ENCODE measurements around the gene CAPN1. TPM values are rescaled to one million over a fixed set of nuclear protein-coding genes. Genes with fewer than 3 reads are reported as not detected.

The CAPN1 gene
- total RNA-seq, 6 experiments from 2014 or later = 55.7 to 124 (median 83.1) TPM

GRCh38 chr11:65156926-65157325, 24.8 kb upstream of the CAPN1 start:
- no peaks in the 10 kb centered on the region for H3K27me3 ChIP-seq
- no peak overlapping the region for H3K27ac ChIP-seq
- no peak for TF ChIP-seq CTCF (IDR thresholded peaks at IDR 0.05)
- no peak for TF ChIP-seq POLR2A (IDR thresholded peaks at IDR 0.05)
- H3K9me3 ChIP-seq = no peaks in the 10 kb centered on the region
- H3K4me3 ChIP-seq = no peak overlapping the region
- H3K4me1 ChIP-seq = peaks cover 0 to 1% (median under 1%) of the 10 kb centered on the region in 4 donors
- DNase-seq (peak in 1 of 3 donors; percentile 13), ATAC-seq (no peak)
- 93% methylated on average over 2 of the region's 3 CpGs for WGBS (ENCODE audit: insufficient coverage, low coverage, low lambda C conversion rate, missing lambda C conversion rate)
- H3K36me3 ChIP-seq = no peaks in the 10 kb centered on the region
- intact Hi-C loops (cut with DNase I) = no loop called here

GRCh38 chr11:65157336-65157735, 24.4 kb upstream of the CAPN1 start:
- Histone ChIP-seq H3K4me3 (no peak overlapping the region), H3K27ac (no peak overlapping the region), H3K9me3 (no peaks in the 10 kb centered on the region), H3K4me1 (no peaks in the 10 kb centered on the region), H3K27me3 (no peaks in the 10 kb centered on the region), H3K36me3 (no peaks in the 10 kb centered on the region)
- intact Hi-C loops (cut with DNase I) = no loop called here
- WGBS (ENCODE audit: insufficient coverage, low coverage, low lambda C conversion rate, missing lambda C conversion rate) = 60% methylated on average over 1 of the region's 3 CpGs
- DNase-seq (no peak), ATAC-seq (no peak)
- no peak for TF ChIP-seq CTCF (IDR thresholded peaks at IDR 0.05)
- TF ChIP-seq POLR2A (IDR thresholded peaks at IDR 0.05) = no peak

GRCh38 chr11:65159012-65159411, 22.7 kb upstream of the CAPN1 start:
- 70% methylated on average over 5 of the region's 5 CpGs for WGBS (ENCODE audit: insufficient coverage, low coverage, low lambda C conversion rate, missing lambda C conversion rate)
- DNase-seq = no peak

GRCh38 chr11:65160643-65161042, 21.1 kb upstream of the CAPN1 start:
- DNase-seq (no peak), ATAC-seq (no peak)
- Histone ChIP-seq H3K27ac (no peak overlapping the region), H3K9me3 (no peaks in the 10 kb centered on the region), H3K27me3 (no peaks in the 10 kb centered on the region), H3K4me1 (peaks cover 0 to 17% (median 4%) of the 10 kb centered on the region in 4 donors), H3K36me3 (no peaks in the 10 kb centered on the region), H3K4me3 (no peak overlapping the region)
- TF ChIP-seq CTCF (IDR thresholded peaks at IDR 0.05) = no peak
- TF ChIP-seq POLR2A (IDR thresholded peaks at IDR 0.05) = no peak
- WGBS (ENCODE audit: insufficient coverage, low coverage, low lambda C conversion rate, missing lambda C conversion rate) = 65% methylated on average over 3 of the region's 3 CpGs
- intact Hi-C loops (cut with DNase I) = no loop called here

More at GRCh38 chr11:65159012-65159411, 22.7 kb upstream of the CAPN1 start:
- H3K4me3 ChIP-seq = no peak overlapping the region
- no peaks in the 10 kb centered on the region for H3K27me3 ChIP-seq
- TF ChIP-seq POLR2A (IDR thresholded peaks at IDR 0.05) = no peak
- TF ChIP-seq CTCF (IDR thresholded peaks at IDR 0.05) = no peak
- peaks cover 0 to 7% (median 3%) of the 10 kb centered on the region in 4 donors for H3K4me1 ChIP-seq
- ATAC-seq = no peak
- no peak overlapping the region for H3K27ac ChIP-seq
- intact Hi-C loops (cut with DNase I) = no loop called here
- no peaks in the 10 kb centered on the region for H3K36me3 ChIP-seq
- no peaks in the 10 kb centered on the region for H3K9me3 ChIP-seq

- peaks cover 0 to 22% (median 6%) of the 10 kb centered on the region in 4 donors for H3K4me1 ChIP-seq
- no peaks in the 10 kb centered on the region for H3K36me3 ChIP-seq
- 10% methylated on average over 2 of the region's 2 CpGs for WGBS (ENCODE audit: insufficient coverage, low coverage, low lambda C conversion rate, missing lambda C conversion rate)
- DNase-seq (peak in 1 of 3 donors; percentile 19), ATAC-seq (peak in 1 of 4 donors; percentile 2)
- no peaks in the 10 kb centered on the region for H3K9me3 ChIP-seq
- TF ChIP-seq CTCF (IDR thresholded peaks at IDR 0.05) (no peak), POLR2A (IDR thresholded peaks at IDR 0.05) (no peak)
- H3K27ac ChIP-seq = no peak overlapping the region
- H3K27me3 ChIP-seq = no peaks in the 10 kb centered on the region
- intact Hi-C loops (cut with DNase I) = no loop called here
- H3K4me3 ChIP-seq = no peak overlapping the region
Observed at GRCh38 chr11:65163684-65164083, 18.0 kb upstream of the CAPN1 start.

All from right lobe of liver (tissue), 6 donors.